Activated CD4-positive, CD25-positive, alpha-beta regulatory T cell treated with anti-CD3 and anti-CD28 coated beads, Interleukin-2, amount 50 U/mL, for 16 hours (primary cell): ENCODE measurements around the gene UNC5CL.
A peak's percentile ranks its signal among the peaks of the same experiment; 100 is the strongest.
"Not testable (repeated sequence)": the region's sequence is repeated elsewhere in the genome, so short reads cannot be mapped to it uniquely, and the experiment has no call there.

Experiments
- DNase-seq: peaks from one replicate; pipeline ENCODE4 v3.0.0-alpha.2; 2020; ENCODE audit warnings: low read depth, low spot score

The UNC5CL gene

DNA sequence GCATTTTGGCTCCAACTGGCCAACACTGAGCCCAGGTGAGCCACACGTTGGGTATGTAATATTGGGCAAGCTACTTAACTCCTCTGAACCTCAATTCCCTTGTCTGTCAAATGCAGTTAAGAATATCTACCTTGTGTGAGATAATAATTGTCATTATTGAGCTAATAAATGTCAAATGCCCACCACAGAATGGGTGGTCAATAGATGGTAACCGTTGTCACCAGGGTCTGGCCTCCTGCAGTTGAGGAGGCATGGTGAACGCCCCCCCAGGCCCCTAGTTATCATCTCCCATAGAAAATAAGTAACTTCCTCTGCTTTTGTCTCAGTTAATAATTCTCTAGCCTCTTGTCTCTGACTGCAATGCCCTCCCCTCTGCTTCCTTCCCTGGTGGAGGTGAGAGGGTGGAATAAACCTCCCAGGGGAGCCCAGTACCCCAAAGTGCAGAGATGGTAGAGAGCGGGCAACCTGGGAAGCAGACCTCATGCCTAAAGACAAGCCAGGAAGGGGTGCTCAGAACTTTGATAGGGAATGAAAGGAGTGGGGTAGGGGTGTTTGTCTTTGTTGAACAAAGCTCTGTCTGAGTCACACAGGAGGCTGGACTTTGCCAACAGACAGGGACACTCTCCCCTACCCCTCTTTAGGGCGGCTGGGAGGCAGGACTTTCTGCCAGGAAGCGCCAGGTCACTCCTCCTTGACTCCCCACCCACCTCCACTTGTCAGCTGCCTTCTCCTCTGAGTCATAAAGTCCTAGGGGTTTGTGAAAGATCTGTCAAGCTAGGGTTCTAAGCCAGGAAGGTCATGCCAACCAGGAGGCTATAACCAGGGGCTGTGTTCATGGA is 1.3 kb upstream of the UNC5CL start:
- no peak for DNase-seq

DNA sequence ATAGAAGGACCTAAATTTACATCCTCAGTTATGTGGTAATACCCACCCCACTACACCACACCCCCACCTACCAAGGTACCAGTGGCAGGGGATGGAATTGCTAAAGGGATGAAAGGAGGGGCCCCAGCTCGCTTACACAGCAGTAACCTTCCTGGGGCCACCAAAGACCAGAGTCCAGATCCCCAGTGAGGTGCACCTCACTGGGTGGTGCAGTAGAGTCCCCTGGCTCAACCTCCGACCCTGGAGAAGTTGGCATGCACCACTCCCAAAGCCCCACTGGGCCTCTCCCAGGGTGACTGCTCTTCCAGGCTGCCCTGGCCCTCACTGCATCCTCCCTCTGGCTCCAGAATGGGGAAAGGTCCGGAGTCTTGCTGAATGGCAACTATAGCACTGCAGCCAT is 816 bp downstream of the UNC5CL start:
- DNase-seq: no peak

- no peak for DNase-seq
These were observed 1.7 kb downstream of the UNC5CL start for GRCh38 chr6:41037107-41037900.

DNA sequence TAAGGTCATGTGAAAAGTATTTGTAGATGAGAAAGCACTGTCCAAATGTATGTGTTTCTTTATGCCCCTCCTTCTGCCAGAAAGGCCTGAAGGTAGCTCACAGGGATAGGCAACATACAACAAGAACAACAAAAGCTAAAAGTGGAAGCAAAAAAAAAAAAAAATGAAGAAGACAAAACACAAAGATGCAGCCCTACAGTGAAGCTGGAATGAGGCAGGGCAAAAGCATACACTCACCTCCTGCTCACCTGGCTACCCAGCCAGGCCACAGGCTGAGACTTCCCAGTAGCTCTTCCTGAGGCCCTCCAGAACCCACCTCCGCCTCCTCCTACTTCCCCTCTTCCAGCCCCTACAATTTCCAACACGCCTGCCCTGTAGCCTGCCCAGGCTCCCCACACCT is 2.4 kb downstream of the UNC5CL start:
- no peak for DNase-seq

- DNase-seq: no peak
These were observed 2.8 kb downstream of the UNC5CL start for GRCh38 chr6:41036186-41036585.

GRCh38 chr6:41033776-41034175 is 5.2 kb downstream of the UNC5CL start:
- DNase-seq: no peak

- no peak for DNase-seq
These were observed 6.2 kb downstream of the UNC5CL start for GRCh38 chr6:41032830-41033229.

DNA sequence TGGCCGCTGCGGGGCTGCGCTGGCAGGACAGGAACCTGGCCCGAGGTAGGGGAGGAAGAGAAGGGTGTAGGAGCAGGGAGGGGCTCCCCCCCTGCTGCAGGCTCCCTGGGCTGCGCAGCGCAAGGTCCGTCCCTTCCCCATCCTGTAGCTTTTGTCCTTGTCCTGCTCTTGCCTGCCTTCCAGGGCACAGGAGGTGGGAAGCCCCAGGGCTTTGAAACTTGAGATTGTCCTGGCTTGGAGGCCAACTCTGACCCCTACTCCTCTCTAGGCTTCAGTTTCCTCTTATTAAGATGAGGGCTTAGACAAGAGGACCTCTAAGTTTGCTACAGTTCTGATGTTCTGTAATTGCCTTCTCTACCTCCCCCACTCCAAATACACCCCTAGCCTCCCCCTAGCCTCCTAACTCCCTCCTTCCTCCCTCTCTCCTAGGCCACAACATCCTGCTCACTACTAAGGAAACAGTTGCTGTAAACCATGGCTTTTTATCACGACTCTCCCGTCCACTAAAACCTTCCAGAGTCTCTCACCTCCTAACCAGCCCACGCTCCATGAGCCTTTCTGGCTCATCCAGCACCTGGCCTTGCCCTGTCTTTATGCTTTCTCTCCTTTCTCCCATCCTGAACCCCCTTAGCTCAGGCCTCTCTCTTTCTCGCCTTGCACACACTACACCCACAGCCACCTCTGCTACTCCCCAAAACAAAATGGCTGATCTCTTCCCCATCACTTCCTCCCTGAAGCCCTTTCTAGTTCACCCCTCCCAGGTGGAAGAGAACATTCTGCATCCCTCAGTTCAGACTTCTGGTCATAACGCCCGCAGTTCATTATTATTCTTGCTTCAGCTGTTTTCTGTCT is 10.2 kb downstream of the UNC5CL start:
- DNase-seq: no peak

DNA sequence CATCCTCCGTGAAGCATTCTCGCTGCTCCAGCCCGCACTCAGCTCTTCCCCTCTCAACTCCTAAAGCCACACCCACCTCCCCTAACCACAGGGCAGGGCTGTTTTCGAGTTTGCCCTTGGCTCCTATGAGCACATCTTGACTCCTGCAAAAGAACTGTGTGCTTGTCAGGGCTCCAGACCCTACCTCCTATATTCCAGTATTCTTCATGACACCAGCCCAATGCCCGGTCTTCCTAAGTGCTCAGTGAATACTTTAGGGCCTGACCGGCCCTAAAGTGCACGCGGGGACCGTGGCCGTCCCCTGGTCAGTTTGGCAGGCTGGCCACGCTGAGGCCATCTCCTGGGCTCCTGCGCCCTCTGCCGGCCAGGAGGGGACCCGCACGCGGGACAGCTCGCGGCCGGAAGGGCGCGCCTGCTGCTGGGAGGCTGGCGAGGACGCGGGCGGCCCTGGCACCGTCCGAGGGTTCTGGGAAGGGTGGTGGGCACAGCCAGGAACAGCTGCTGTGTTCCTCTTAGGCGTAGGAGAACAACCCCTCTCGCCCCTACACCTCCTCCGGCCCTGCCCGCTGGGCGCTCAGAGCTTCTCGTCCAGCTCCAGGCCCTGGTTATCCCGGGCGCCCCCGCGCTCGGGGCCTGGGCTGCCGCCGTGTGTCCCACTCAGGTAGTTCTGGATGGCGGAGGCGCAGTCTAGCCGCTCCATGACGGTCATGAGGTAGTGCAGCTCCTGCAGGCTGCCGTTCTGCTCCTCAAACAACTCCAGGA is 11.0 kb downstream of the UNC5CL start:
- DNase-seq: peak; percentile 58

GRCh38 chr6:41027241-41027640 is 11.8 kb downstream of the UNC5CL start:
- DNase-seq: no peak

DNA sequence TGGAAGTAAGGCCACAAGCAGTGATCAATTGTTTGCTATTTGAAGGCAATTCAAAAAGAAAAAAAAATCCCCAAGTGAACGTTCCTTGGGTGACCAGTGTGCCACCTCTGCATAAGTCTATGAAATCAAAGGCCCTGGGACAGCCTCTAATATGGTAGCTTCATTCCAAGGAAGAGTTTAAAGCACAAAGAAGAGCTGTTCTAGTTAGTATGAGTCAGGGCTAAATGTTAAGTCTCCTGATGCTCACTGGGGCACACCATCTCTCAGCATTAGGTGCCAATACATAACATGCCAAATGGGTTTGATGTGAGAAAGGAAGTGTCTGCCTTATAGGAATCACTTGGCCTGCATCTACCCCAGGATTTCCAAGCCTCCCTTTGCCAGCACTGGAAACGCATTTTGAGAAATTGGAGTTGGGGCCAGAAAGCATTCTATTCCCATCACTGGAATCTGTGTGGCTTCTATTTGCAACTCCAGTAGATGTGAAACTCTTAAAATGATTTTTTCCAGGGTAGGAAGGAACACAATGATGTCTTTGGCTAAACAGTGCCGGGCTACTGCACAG is 13.0 kb downstream of the UNC5CL start:
- DNase-seq: no peak

DNA sequence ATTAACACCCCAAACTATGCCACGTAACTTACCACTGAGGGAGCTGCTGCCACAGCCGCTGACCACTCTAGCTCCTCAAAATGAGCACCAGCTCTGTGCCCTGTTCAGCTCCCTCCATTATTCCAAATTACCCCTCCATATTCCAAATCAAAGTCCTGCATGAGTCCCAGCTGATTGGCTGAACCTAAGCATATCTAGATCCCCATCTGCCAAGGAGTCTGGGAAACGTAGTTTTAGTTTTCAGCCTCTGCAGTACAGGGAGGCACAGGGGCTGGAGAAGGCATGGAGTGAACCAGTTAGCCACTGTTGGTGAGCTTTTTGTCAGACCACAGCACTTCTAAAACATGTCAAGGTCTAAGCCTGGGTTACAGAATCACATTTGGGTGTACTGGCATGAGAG is 15.9 kb downstream of the UNC5CL start:
- DNase-seq: no peak

- no peak for DNase-seq
These were observed 16.7 kb downstream of the UNC5CL start for GRCh38 chr6:41022294-41022693.

- DNase-seq: no peak
These were observed 17.2 kb downstream of the UNC5CL start for GRCh38 chr6:41021832-41022231.

DNA sequence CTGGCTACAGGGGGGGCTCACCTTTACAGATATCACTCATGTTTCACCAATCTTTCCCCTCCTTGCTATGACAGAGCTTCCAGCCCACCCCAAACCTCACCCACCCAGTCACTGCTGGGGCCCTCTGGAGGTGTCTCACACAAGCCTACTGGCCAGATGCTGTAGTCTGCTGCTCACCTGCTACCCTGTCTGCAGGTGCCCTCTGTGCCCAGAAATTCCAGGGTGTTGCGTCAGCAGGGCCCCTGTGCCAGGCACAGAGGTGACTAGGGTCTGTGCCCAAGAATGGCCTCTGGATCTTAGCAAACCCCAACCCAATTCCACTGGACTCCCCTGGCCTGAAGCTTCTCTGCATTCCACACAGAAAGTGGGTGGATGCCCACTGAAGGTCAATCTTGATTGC is 21.4 kb downstream of the UNC5CL start:
- no peak for DNase-seq

DNA sequence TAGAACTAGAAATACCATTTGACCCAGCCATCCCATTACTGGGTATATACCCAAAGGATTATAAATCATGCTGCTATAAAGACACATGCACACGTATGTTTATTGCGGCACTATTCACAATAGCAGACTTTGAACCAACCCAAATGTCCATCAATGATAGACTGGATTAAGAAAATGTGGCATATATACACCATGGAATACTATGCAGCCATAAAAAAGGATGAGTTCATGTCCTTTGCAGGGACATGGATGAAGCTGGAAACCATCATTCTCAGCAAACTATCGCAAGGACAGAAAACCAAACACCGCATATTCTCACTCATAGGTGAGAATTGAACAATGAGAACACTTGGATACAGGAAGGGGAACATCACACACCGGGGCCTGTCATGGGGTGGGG is 23.2 kb downstream of the UNC5CL start:
- DNase-seq: not testable (repeated sequence)

DNA sequence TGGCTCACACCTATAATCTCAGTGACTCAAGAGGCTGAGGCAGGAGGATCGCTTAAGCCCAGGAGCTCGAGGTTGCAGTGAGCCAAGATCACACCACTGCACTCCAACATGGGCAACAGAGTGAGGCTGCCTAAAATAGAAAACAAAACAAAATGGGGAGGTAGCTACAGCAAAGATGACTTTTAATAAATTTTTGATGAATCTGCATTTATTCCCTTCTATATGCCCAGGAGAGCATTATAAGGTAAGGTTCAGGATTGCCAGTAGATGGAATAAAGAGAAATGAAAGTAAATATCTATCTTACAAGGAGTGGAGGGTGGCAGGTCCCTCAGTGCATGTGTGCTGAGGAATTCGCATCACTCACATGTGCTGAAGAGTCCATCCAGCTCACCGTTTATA is 24.2 kb downstream of the UNC5CL start:
- no peak for DNase-seq

DNA sequence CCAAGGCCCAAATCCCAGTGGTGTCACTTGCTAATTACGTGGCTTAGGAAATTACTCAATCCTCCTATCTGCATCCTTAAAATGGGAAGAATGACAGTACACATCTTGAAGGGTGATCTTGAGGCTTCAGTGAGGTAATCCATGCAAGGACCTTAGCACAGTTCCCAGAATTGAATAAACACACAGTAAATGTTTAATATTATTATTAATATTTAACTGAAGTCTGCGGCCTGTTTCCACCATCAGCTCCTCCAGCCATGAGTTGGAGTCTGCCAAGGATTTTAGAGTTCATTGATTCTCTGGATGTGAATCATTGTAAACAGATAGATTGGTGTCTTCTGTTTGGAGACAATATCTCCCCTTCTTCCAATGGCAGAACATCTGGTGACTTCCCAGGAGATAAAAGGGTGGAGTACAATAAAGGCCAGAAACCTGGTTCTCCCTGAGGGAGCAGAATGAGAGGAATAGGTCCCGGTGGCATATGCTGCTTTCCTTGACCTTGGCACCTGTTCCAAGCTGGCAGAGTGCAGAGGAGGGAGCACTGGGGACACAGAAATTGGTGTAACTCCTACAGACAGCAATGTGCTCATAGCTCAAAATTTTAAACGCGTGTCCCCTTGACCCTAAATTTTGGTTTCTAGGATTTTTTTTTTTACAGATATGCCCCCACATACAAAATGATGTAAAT is 25.4 kb downstream of the UNC5CL start:
- no peak for DNase-seq

GRCh38 chr6:41011673-41012072 is 27.3 kb downstream of the UNC5CL start:
- no peak for DNase-seq

DNA sequence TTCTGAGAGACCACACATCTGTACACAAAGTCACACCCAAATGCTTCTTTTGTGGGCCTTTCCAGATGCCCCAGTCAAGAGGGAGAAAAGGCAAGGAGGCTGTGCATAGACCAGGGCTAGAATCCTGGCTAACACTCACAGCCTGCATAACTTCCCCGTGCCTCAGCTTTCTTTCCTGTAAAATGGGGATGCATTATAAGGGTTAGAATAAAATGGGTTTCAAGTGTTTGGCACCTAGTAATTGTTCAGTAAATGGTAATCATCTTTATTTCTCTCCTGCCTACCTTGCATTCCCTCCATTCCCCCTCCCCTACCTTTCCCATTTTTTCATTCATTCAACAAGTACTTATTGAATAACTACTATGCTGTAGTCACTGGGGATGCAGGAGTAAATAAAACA is 29.4 kb downstream of the UNC5CL start:
- no peak for DNase-seq
